HG03095 (cell line): ENCODE results near the gene ARSI.

Experiments used
- ATAC-seq: cut with Tn5 transposase; IDR thresholded peaks from one replicate; pipeline ENCODE4 v1.9.1; 2021; ENCODE audit warnings: moderate library complexity; ENCODE audit not compliant: unreplicated experiment

ARSI gene

DNA sequence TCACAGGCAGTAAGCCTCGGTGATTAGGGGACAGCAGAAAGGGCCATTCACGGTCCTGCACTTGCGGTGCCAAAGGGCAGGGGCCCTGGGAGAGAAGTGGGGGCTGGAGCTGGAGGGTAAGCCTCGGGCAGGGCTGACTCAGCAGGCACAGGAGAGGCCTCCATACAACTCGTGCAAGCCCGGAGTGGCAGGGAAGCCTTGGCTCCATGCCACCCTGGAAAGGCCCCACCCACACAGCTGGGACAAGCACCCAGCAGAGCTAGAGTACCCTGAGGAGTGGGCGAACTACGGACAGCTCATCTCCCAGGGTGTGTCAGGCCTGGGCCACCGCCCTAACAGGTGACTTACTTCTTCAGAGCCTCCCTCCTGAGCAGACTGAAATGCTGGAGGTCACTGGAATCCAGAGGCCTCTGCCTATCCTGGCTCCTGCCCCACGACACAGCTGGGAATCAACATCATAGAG, 7.5 kb downstream of the ARSI start:
- no peak for ATAC-seq

DNA sequence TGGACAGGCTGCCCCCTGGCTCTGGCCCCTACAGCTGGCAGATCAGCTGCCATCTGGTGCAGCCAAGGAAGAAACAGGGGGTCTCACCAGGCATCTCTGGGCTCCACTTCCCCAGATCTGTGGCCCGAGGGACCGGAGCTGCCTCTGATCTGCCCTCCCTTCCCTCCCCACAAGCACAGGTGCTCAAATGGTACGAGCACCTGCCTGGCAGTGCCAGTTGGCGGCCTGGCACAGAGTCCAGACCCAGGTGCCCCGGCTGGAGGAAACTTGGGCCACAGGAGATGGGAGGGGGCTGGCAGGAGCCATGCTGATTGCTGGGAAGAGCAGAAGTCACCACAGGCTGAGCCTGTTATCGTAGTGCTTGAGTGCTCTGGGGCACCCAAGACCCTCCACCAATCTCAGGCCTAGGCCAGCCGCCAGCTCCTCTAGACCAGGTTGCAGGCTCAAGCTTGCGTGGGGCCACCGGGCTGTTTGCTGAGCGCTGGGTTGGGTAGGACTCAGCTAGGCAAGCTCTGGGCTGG, 8.1 kb downstream of the ARSI start:
- ATAC-seq: no peak

DNA sequence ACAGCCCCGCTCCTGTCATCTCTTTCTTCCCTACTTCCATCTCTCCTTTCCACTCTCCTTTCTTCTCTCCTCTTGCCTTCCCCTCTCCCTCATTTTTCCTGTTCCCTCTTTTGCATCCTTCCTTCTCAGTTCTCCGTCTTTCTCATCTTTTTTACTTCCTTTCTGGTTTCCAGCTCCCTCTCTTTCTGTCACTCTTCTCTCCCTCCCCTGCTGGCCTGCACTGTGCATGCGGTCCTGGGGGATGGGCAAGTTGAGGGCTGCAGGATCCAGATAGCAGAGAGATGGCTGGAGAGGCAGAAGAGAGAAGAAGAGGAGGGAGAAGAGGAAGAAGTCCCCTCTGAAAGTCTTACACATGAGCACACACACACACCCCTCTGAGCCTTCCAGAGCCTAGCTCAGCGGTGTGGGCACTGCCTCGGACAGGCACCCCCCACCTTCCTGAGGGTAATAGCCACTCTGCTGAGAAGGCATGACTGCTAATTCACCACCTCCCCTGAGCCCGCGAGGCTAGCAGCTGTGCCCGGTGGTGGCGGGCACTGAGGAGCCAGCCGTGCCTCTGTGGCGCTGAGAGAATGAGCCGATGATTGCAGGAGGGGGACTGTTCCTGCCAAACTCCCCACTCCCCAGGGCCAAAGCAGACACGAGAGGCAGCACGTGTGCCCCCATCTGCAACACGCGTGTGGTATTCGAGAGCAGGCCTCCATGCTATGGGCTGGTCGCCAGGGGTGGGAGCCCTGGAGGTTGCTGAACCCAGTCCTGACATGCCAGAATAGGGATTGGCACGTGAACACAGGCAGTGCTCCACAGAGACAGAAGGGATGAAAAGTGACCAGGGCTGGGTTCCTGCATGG, 9.4 kb downstream of the ARSI start:
- ATAC-seq: no peak

DNA sequence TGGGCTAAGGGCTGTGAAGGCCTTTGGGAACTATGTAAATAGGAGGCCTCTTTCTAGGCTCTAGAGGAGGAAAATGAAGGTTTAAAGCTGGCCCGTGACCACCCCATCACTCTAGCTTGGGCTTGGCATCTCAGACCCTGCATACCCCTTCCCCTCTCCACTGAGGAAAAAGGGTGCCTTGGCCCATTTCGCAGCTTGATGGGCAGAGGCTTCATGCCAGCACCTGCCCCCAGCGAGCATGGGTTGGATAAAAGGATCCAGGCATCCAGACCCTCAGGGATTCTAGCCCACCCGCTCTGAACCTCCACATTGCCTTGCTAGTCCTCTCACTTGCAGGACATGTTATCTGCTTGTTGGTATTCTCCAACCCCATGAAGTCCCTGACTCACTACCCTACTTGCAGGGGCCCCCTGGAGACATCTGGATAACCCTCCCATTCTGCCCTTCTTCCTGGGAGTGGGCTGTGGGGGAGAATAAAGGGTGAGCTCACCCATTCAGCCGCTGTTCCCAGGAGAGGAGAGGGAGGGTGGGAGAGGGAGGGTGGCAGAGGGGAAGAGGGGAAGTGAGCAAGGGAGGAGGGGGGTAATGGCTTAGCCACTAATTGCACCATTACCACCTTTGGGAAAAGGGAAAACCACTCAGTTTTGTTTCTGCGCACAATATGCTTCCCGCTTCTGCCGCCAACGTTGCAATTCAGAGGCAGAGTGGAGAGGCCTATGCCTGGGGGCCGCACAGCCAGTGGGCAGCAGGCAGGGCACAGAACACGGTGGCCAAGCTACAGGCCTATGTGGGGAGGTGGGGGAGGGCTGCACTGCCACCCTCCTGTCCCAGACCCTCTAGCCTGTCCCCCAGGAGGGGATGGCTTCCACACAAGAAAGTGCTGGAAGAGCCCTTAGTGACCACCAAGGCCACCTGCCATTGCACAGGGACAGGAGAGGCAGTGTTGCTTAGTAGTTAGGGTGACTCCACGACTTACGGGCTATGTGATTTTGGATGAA, 11.0 kb downstream of the ARSI start:
- ATAC-seq: no peak

DNA sequence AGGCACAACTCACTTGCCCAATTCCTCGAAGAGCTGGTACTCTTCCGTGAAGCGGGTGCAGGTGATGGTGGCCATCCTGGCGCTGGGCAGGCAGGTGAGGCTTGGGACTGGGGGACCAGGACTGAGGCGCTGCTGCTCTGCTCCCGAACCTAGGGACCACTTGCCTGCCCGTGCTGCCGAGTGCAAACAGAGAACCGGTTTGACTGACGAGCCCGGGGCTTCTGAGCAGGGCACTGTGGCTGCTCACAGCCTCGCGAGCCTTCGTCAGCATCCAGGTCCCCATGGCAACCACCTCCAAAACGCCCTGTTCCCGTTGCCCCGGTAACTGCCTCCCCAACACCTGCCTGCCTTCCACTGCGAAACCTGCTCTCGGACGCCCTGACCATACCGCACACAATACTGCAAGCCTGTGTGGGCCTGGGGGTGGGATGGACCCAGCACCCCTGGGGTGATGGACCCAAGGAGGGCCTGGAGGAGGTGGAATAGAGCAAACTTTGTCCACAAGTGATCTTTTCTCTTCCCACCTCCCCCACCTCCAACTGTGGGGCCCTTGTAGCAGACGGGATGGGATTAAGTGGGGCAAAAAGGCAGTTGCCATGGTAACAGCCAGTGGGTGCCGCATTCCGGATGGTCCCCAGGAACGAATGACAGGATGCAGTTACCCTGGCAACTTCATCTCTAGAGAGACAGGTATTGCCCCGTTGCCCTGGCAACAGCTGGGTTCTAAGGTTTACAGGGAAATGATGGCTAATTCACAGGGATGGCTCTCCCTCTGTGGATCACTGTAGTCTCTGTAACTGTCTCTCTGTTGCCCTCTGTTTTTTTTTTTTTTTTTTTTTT, 12.9 kb downstream of the ARSI start, which contains the start of gene CAMK2A:
TSS of gene CAMK2A (minus strand) at position 223 of the 840 bp plus-strand sequence. CDS start at position 75, 148 bp downstream.
- no peak for ATAC-seq

DNA sequence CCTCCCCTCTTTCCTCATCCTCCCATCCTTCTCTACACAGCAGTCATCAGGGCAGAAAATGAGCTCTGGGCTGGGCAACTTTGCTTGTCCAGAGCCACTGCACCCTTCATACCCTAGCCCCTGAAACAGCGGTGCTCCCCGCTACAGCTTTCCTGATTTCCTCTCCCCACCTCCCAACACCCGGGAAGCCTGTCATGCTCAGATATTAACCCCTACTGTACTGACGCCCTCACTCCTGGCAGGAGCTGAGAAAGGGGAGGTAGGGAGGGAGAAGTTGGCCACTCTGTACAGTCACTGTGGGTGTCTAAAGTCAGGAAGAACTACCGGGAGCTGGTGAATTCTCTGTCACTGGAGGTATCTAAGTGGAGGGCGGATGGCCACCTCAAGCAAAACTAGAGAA, 13.9 kb downstream of the ARSI start:
- ATAC-seq: no peak

DNA sequence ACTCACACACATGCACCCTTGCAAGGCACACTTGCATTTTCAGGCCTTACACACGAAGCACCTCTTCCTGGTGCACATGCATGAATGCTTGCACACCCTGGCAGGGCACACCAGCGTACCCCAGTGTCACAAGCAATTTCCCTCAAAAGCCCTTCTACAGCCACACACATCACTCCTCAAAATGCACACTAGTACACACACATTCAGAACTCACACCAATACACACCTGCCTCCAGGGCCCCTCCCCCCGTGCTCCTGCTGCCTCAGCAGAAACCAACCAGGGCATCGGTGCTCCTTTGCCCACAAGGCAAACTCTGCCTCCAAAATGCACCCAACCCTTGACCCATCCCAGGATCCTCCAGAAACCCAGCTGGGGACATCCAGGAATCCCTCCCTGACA, 14.3 kb downstream of the ARSI start:
- no peak for ATAC-seq

DNA sequence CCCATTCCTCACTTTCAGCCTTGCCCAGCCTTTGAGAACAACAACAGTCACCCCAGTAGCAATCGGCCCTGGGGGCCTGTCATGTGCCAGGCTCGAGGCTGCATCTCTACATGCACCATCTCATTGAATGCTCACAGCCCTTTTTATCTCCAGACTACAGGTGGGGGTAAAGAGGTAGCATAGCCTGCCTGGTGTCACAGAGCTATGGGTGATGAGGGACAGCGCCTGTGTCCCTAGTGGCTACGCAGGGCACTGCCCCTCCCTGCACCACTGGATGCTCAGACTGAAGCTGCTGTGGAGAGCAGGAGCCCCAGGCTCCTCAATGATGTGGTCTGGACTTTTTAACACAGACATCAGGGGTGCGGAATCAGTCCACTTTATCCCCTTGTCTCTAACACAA, 15.9 kb downstream of the ARSI start:
- ATAC-seq: no peak

DNA sequence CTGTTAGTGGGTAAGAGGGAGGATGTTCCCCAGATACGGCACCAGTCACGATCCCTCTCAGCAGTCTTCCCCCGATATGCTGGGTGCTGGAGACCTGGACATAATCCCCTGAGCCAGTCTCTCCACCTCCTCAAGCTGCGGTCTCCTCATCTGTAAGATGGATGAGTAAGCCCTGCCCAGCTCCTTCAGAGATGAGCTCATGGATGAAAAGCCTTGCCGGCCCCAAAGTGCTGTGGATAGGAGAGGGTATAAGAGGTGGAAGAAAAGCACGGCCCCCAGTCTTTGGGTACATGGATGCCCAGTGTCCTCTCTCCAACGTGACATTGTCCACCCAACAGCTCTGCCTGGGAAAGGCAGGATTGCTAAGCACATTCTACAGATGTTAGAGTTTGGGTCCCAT, 17.6 kb downstream of the ARSI start:
- ATAC-seq: no peak

DNA sequence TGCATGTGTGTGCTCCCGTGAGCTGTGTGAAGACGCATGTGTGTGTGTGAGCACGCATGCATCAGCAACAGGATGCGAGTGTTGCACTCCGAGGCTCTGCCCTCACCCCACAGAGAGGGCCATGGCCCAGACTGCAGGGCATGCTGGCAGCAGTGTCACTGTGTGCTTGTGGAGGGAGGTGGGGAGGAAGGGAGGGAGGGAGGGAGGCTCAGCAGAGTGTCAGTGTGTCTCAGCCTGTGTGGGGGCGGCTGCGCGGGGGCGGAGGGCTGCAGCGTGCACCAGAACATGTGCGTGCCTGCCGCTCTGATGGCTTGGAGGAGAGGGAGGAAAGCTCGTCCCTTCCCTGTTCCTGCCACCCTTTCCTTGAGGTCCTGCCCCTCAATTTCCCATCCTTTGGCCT, 18.4 kb downstream of the ARSI start:
- no peak for ATAC-seq

DNA sequence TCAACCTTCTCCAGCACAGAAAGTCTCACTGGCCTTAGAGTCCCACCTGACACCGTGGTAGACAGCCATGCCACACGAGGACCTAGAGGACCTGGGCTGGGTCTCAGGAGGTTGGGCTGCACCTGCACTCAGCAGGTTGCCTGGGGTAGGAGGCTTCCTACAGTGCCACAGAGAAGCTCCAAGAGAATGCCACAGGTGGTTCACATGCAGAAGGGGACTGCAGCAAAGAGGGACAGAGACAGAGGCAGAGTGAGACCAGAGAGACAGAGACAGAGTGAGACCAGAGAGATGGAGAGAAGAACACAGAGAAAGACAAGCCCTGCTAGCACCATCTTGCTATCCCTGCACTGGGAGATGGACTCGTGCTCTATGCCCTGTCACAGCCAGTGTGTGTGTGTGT, 18.8 kb downstream of the ARSI start:
- no peak for ATAC-seq

DNA sequence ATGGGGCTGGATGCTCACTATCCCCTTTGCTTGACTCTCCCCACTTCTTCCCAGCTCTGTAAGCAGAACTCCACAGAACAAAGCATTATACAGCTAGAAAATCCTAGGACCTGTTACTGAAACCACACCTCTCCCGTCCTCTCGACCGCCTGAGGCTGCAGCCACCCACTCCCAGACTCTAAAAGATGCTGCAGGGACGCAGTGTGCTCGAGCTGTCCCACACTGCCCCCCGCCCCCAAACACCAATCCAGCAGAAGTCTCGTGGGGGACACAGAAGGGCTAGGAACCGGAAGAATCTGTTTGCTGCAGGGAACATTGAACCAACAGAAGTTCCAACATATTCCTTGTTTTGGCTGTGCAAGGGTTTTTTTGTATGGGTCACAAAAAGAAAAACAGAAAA, 20.7 kb downstream of the ARSI start:
- ATAC-seq: no peak

DNA sequence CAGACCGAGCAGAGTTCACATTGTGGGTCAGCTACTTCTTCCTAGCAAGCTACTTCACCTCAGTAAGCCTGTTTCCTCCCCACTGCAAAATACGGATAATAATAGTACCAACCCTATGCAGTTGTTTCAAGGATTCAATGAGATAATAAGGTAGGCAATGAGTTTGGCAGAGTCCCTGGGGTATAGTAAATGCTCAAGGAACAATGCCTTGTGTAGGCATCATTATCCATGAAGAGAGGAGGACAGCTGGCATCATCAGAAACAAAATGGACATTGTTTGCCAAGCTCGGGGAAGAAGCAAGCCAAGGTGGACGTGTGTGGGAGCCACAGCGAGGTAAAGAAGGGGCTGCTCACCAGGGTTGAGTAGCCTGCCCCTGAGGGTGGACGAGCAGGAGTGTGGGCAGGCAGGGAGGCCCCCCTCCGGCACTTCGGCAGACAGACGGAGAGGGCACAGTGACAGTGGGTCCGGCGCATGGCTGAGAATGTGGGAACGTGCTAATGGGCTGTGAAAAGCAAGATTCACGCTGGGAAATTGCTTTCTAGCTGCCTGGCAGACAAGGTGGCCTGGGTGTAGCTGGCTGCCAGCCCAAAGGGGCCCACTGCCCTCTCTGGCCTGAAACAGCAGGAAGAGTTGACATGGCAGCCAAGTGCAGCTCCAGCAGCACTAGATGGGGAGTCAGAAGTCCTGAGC, 23.2 kb downstream of the ARSI start:
- no peak for ATAC-seq

DNA sequence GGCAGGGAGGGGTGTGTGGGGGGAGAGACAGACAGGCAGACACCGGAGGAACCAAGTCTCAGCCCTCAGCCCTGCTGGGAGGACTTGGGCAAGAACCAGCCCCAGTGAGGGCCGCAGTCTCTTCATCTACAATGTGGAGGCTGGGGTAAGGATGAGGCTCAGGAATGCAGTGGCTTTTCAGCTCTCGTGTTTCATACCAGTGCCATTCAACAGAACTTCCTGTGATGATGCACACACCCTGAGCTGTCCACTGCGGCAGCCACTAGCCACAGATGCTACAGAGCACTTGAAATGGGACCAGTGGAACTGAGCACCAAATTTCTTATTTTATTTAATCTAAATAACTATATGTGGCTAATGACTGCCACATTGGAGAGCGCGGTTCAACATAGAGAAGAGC, 23.8 kb downstream of the ARSI start:
- ATAC-seq: no peak

DNA sequence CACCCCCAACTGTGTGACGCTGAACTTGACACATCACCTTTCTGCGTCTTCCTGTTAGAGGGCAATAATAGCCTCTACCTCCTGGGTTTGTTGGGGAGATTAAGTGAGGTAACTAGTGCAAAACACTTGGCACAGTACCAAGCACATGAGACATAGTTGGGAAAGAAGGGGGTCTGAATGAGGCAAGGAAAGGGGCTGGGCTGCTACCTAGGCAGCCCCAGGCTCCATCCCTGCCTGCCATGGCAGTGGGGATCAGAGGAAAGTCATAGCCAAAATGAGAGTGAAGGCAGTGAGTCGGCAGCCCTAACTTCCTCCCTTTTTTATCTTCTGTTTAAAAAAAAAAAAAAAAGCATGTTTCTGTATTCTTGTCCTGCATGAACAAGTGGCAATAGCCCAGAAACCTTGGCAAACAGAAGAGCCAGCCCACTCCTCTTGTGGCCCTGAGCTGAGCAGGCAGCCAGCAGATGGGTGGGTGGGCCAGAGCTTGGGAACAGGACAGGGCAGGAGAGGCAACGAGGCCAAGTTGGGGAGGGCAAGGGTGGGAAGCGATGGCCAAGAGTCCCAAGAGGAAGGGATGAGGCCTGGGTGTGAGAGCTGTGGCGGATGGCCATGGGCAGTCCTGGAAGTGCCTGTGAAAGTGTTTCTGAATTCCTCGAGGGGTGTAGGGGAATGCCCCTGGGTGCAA, 24.5 kb downstream of the ARSI start:
- no peak for ATAC-seq

DNA sequence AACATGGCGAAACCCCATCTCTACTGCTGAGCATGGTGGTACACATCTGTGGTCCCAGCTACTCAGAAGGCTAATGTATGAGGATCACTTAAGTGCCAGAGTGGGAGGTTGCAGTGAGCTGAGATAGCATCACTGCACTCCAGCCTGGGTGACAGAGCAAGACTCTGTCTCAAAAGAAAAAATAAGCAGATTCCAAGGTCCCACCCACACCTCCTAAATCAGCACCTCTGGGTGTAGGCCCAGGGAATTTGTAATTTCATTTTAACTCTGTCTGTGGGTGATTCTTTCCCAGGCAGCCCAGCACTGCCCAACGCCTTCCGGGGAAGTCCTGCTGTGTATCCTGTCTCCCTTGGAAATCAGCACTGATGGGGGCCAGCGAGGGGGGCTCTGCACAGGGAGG, 25.7 kb downstream of the ARSI start:
- ATAC-seq: no peak

DNA sequence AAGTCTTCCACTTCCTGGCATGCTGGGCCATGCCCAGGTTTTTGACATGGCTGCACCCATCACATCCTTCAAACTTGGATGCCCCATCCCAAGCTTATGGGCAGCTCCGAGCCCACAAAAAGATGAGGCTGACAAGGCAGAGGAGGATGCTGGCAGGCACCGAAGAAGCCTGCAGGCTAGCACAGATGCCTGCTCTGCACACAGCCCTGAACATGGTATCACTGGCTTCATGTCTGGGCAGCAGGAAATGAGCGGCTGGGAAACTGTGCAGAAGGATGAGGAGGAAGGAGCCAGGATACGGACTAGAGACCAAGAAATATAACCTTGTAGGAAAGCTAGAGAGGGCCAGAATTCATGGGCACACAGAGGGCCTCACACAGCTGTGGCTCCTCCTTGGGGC, 27.9 kb downstream of the ARSI start:
- no peak for ATAC-seq

DNA sequence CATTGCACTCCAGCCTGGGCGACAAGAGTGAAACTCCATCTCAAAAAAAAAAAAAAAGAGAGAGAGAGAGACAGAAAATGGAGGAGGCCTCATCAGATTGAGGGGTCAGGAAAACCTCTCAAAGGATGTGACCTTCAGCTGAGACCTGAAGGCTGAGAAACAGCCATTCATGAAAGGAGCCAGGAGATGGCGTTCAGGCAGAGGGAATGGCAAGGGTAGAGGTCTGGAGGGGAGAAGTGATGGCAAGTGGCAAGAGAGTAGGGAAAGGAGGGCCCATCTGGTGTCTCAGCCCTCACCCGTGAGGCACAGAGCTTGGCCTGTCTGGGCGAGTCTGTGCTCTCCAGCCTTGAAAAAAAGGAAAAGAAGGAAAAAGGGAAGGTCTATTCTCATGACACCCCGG, 30.2 kb downstream of the ARSI start:
- ATAC-seq: no peak

DNA sequence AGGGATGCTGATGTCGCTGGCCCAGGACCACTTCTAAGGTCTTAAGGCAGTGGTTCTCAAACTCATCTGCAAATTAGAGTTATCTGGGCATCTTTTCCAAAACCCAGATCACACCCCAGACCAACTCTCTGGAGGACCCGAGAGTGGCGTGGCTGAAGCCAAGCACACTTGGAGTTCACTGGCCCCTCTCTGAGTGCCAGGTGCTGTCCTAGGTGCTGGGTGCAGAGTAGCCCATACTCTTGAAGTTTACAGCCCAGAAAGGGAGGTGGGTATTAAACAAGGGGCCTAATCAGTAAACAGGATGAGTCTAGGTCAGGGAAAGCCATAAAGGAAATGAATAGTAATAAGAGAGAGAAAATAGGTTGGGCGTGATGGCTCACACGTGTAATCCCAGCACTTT, 30.8 kb downstream of the ARSI start:
- ATAC-seq: no peak
